Measurements from ENCODE around the gene CES2. TPM values are rescaled to one million over a fixed set of nuclear protein-coding genes. Genes with fewer than 3 reads are reported as not detected.
A peak's percentile ranks its signal among the peaks of the same experiment; 100 is the strongest.
"Not testable (repeated sequence)": the region's sequence is repeated elsewhere in the genome, so short reads cannot be mapped to it uniquely, and the experiment has no call there.

CES2 gene
- total RNA-seq, 1 donor from 2014 or later = 53.9 TPM

DNA sequence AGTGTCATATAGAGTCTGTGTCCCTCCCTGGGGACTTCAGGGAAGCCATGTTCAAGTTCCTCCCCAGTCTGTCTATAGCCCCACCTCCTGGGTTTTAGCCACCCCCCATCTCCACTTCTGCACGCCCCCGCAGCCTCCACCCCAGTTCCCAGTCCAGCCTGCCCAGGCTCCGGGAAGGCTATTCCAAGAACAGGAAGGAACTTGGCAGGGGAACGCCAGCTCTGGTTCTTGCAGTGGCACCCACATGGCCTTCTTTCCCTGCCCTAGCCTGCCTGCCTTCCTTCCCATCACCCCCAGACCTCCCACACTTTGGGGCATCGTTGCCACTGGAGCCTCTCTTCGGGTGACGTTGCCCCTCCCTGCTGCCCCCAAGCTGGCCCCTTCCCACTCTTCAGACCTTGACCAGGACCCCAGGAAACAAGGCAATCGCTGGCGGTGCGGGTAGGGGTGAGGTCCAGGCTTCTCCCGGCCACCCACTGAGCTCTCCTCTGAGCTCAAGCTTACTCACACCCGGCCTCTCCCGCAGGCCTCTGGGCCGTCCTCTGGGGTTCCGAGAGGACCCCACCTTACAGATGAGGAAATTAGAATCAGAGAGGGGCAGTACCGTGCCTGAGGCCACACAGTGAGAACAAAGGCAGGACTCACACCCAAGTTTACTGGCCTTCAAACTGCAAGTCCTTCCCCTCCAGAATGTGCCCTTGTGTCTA is 43.8 kb downstream of the CES2 start:
- DNase-seq (ENCODE audit: low read depth) = peak; percentile 43

GRCh38 chr16:66983033-66983432 is 47.7 kb downstream of the CES2 start:
- no peak for DNase-seq (ENCODE audit: low read depth)

DNA sequence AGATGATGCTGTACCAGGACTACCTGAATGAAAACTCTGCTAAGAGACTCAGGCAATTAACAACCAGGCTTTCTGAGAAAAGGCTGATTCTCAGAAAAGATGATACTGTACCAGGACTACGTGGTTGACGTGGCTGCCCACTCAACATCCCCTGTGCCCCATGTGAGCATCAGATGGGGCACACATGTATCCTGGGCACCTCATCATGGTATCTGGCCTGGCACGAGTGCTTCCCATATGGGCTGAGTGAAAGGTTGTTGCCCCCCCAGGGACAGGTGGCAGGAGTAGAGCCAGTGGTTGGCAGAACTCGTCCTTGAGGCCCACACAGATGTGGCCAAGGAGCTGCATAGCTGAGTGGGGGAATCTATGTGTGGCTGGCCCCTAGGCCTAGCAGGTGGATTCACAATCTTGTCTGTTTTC is 49.6 kb downstream of the CES2 start:
- no peak for DNase-seq (ENCODE audit: low read depth)

GRCh38 chr16:66986559-66986958 is 51.2 kb downstream of the CES2 start:
- DNase-seq (ENCODE audit: low read depth) = no peak

GRCh38 chr16:66988197-66988788 is 53.0 kb downstream of the CES2 start, which contains the start of gene CES4A:
CES4A (plus strand) TSS chr16:66988589; CDS start chr16:66988773, 184 bp downstream.
- peak; percentile 97 for DNase-seq (ENCODE audit: low read depth)

- DNase-seq (ENCODE audit: low read depth) = no peak
Observed at GRCh38 chr16:66991545-66992077, 56.3 kb downstream of the CES2 start.

- not testable (repeated sequence) for DNase-seq (ENCODE audit: low read depth)
Observed at GRCh38 chr16:66993558-66993957, 58.2 kb downstream of the CES2 start.

Other genes starting within 250 kb of the CES2 start
- 83.9 and 112 TPM in 2 replicates for gene CMTM4, start 238.8 kb upstream of the CES2 start, total RNA-seq
- gene DYNC1LI2, start 183.9 kb upstream of the CES2 start, total RNA-seq = 157 and 172 TPM in 2 replicates
- 0.15 and 0.35 TPM in 2 replicates for gene TERB1, start 133.9 kb upstream of the CES2 start, total RNA-seq
- gene NAE1, start 104.5 kb upstream of the CES2 start, total RNA-seq = 81.0 and 110 TPM in 2 replicates
- not detected in 2 replicates for gene CA7, start 91.1 kb upstream of the CES2 start, total RNA-seq
- gene PDP2, start 55.0 kb upstream of the CES2 start, total RNA-seq = 8.3 and 11.5 TPM in 2 replicates
- 7.8 and 414 TPM in 2 replicates for gene CDH16, start 16.6 kb upstream of the CES2 start, total RNA-seq
- 177 and 379 TPM in 2 replicates for gene RRAD, start 10.0 kb upstream of the CES2 start, total RNA-seq
- gene CIAO2B, start 1.1 kb upstream of the CES2 start, total RNA-seq = 129 and 264 TPM in 2 replicates
- gene CES3, start 25.8 kb downstream of the CES2 start, total RNA-seq = 0.69 and 1.3 TPM in 2 replicates
- gene CES4A, start 53.1 kb downstream of the CES2 start, total RNA-seq = 2.1 and 13.6 TPM in 2 replicates
- 113 and 132 TPM in 2 replicates for gene CBFB, start 93.6 kb downstream of the CES2 start, total RNA-seq
- gene PHAF1, start 174.4 kb downstream of the CES2 start, total RNA-seq = 9.0 and 25.5 TPM in 2 replicates
- gene B3GNT9, start 215.5 kb downstream of the CES2 start, total RNA-seq = 11.6 and 27.4 TPM in 2 replicates
- 26.2 and 45.8 TPM in 2 replicates for gene TRADD, start 224.4 kb downstream of the CES2 start, total RNA-seq
- gene FBXL8, start 224.4 kb downstream of the CES2 start, total RNA-seq = 13.5 TPM in 2 replicates
- 5.7 and 12.5 TPM in 2 replicates for gene HSF4, start 229.2 kb downstream of the CES2 start, total RNA-seq
- 26.2 and 27.1 TPM in 2 replicates for gene NOL3, start 235.0 kb downstream of the CES2 start, total RNA-seq
- 3.3 and 10.7 TPM in 2 replicates for gene MATCAP1, start 248.4 kb downstream of the CES2 start, total RNA-seq